ENCODE data around the gene CPLX4. TPM values are rescaled to one million over a fixed set of nuclear protein-coding genes. Genes with fewer than 3 reads are reported as not detected.

CPLX4 gene
- total RNA-seq, 4 donors from 2014 or later, result not detected

- no peak overlapping the region for H3K4me3 ChIP-seq
- no peaks in the 10 kb centered on the region for H3K27me3 ChIP-seq
- DNase-seq (ENCODE audit: low spot score in 2 of 2), result no peak
- no peak overlapping the region for H3K27ac ChIP-seq
- no peaks in the 10 kb centered on the region for H3K9me3 ChIP-seq
- TF ChIP-seq POLR2A (IDR thresholded peaks at IDR 0.05), result no peak
- TF ChIP-seq EP300 (IDR thresholded peaks at IDR 0.05), result no peak
- TF ChIP-seq POLR2AphosphoS5 (IDR thresholded peaks at IDR 0.05), result no peak
- TF ChIP-seq, protein P1, sequence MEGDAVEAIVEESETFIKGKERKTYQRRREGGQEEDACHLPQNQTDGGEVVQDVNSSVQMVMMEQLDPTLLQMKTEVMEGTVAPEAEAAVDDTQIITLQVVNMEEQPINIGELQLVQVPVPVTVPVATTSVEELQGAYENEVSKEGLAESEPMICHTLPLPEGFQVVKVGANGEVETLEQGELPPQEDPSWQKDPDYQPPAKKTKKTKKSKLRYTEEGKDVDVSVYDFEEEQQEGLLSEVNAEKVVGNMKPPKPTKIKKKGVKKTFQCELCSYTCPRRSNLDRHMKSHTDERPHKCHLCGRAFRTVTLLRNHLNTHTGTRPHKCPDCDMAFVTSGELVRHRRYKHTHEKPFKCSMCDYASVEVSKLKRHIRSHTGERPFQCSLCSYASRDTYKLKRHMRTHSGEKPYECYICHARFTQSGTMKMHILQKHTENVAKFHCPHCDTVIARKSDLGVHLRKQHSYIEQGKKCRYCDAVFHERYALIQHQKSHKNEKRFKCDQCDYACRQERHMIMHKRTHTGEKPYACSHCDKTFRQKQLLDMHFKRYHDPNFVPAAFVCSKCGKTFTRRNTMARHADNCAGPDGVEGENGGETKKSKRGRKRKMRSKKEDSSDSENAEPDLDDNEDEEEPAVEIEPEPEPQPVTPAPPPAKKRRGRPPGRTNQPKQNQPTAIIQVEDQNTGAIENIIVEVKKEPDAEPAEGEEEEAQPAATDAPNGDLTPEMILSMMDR (IDR thresholded peaks at IDR 0.05), result no peak
- WGBS, result 75% methylated on average over 2 of the region's 2 CpGs
- H3K4me1 ChIP-seq, result no peaks in the 10 kb centered on the region
- H3K36me3 ChIP-seq, result peaks cover 89% of the 10 kb centered on the region
Measured at GRCh38 chr18:59343926-59344325, 25.5 kb upstream of the CPLX4 start.

DNA sequence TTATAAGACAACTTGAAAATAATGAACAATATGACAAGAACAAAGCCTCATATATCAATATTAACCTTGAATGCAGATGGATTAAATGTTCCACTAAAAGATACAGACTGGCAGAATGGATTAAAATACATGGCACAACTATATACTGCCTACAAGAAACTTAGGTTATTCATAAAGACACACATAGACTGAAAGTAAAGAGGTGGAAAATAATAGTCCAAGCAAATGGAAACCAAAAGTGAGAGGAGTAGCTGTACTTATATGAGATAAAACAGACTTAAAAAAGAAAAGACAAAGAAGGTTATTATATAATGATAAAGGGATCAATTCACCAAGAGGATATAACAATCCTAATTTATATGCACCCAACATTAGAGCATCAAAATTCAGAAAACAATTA is 22.4 kb upstream of the CPLX4 start:
- Histone ChIP-seq H3K27me3 (no peaks in the 10 kb centered on the region), H3K27ac (no peak overlapping the region), H3K36me3 (peaks cover 92% of the 10 kb centered on the region), H3K4me3 (no peak overlapping the region), H3K4me1 (no peaks in the 10 kb centered on the region), H3K9me3 (no peaks in the 10 kb centered on the region)
- DNase-seq (ENCODE audit: low spot score in 2 of 2), result no peak
- TF ChIP-seq POLR2AphosphoS5 (IDR thresholded peaks at IDR 0.05) (no peak), EP300 (IDR thresholded peaks at IDR 0.05) (no peak), POLR2A (IDR thresholded peaks at IDR 0.05) (no peak)
- TF ChIP-seq, protein P1 (IDR thresholded peaks at IDR 0.05), result no peak

GRCh38 chr18:59340312-59340711 is 21.9 kb upstream of the CPLX4 start:
- no peak overlapping the region for H3K27ac ChIP-seq
- no peak overlapping the region for H3K4me3 ChIP-seq
- H3K4me1 ChIP-seq, result no peaks in the 10 kb centered on the region
- peaks cover 91% of the 10 kb centered on the region for H3K36me3 ChIP-seq
- DNase-seq (ENCODE audit: low spot score in 2 of 2), result no peak
- no peaks in the 10 kb centered on the region for H3K27me3 ChIP-seq
- no peaks in the 10 kb centered on the region for H3K9me3 ChIP-seq
- TF ChIP-seq, protein P1 (IDR thresholded peaks at IDR 0.05), result no peak
- no peak for TF ChIP-seq POLR2A (IDR thresholded peaks at IDR 0.05)
- no peak for TF ChIP-seq POLR2AphosphoS5 (IDR thresholded peaks at IDR 0.05)
- TF ChIP-seq EP300 (IDR thresholded peaks at IDR 0.05), result no peak
- 85% methylated on average over 2 of the region's 2 CpGs for WGBS

- H3K27me3 ChIP-seq, result no peaks in the 10 kb centered on the region
- DNase-seq (ENCODE audit: low spot score in 2 of 2), result no peak
- H3K9me3 ChIP-seq, result no peaks in the 10 kb centered on the region
- TF ChIP-seq POLR2A (IDR thresholded peaks at IDR 0.05), result no peak
- TF ChIP-seq POLR2AphosphoS5 (IDR thresholded peaks at IDR 0.05), result no peak
- no peak for TF ChIP-seq EP300 (IDR thresholded peaks at IDR 0.05)
- TF ChIP-seq, protein P1 (IDR thresholded peaks at IDR 0.05), result no peak
- no peaks in the 10 kb centered on the region for H3K4me1 ChIP-seq
- WGBS, result 86% methylated on average over 3 of the region's 3 CpGs
- peaks cover 98% of the 10 kb centered on the region for H3K36me3 ChIP-seq
- H3K4me3 ChIP-seq, result no peak overlapping the region
- no peak overlapping the region for H3K27ac ChIP-seq
Measured at GRCh38 chr18:59332986-59333385, 14.5 kb upstream of the CPLX4 start.

GRCh38 chr18:59328683-59329082 is 10.2 kb upstream of the CPLX4 start:
- Histone ChIP-seq H3K4me3 (no peak overlapping the region), H3K27me3 (no peaks in the 10 kb centered on the region), H3K36me3 (peaks cover 76% of the 10 kb centered on the region), H3K27ac (no peak overlapping the region), H3K4me1 (no peaks in the 10 kb centered on the region), H3K9me3 (no peaks in the 10 kb centered on the region)
- 97% methylated on average over 2 of the region's 2 CpGs for WGBS
- no peak for DNase-seq (ENCODE audit: low spot score in 2 of 2)
- no peak for TF ChIP-seq POLR2A (IDR thresholded peaks at IDR 0.05)
- TF ChIP-seq POLR2AphosphoS5 (IDR thresholded peaks at IDR 0.05), result no peak
- TF ChIP-seq EP300 (IDR thresholded peaks at IDR 0.05), result no peak
- TF ChIP-seq, protein P1 (IDR thresholded peaks at IDR 0.05), result no peak
